ENCODE measurements around the gene DNAAF8.
"Not testable (repeated sequence)": the region's sequence is repeated elsewhere in the genome, so short reads cannot be mapped to it uniquely, and the experiment has no call there.

The DNAAF8 gene

DNA sequence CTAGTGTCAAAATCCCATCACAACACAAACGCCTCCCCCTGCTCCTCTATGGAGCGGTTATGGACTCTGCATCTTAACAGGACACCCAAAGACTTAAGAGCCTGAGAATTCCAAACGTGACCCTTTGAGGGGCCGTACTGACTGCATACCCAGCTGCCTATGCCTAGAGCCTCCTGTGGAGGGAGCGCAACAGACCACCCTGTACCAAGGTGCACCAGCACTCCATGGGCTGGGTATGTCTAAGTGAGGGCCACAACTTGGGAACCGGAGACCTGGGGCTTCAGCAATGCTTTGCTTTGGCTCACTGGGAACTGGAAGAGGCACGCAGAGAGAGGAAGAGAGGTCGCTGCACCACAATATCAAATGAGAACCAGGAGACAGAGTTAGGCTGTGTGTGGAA is 5.7 kb upstream of the DNAAF8 start:
- DNase-seq = no peak

DNA sequence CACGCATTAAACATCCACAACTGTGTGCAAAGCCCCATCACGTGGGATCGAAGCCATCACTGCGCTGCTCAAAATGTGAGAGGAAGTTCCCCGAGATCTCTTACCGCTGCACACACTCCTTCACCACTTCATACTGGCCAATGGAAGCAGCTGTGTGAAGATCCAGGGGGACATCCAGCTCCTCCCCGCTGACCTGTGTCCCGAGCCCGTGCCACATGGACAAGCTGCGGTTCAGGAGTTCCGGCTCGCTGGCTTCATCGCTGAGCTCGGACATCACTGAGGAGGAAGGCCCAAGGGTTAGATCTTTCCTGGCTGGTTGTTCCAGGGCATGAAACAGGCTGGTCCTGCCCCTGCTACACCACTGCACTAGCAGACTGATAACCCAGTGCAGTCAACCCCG is 4.5 kb upstream of the DNAAF8 start:
- no peak for DNase-seq

GRCh38 chr16:4733211-4733742 is 1.1 kb upstream of the DNAAF8 start:
- no peak for DNase-seq

GRCh38 chr16:4733747-4734062 is 632 bp upstream of the DNAAF8 start:
- DNase-seq = peak; percentile 38

DNA sequence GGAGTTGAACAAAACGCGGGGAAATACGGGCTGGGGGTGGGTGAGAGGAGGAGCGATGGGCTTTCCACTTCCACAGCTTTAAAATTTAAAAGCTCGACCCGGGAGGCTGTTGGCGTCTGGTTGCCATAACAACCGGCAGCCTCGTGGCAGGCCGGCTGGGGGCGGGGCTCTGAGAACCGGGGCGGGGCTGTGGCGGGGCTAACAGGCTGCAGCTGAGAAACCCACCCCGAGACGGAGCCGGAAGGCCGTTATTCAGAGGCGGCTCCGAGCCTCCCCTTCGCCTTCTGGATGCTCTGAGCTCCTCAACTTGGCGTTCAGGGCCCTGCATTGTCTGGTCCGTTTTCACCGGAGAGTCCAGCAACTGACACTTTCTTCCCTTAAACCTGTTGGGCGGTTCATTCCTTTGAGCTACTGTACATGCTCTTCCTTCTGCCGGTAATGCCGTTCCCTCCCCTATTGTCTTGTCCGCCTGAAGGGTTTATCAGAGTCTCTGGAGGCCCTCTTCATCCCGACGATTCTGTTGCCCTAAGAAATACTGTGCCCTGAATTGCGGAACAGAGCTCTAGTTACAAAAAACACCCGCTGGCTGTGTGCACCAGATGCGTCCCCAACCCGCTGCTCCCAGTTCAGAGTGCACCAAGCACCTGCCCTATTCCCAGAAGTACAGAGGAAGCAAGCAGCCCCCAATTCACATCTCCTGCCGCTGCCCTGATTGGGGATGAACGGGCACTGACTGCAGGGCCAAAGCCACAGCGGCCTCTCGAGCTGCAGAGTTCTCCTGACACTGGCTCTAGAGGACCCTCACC is 596 bp downstream of the DNAAF8 start:
- peak; percentile 91 for DNase-seq

DNA sequence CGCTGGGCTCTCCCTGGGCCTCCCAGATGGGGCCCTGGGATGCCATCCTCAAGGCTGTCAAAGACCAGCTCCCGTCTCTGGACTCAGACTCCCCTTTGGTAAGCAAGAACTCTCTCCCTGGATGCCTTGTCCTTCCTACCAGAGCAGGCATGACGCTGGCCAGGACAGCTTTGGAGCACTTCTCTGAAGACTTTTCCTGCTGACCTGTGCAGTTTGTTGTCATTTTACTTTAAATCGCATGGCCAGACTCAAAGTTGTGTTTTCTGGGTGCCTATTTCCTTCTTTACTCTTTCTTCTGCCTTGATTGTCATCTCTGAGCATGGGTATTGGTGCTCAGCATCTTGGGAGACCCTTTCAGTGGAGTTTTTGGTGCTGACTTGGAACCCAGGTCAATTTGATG is 2.2 kb downstream of the DNAAF8 start:
- no peak for DNase-seq

GRCh38 chr16:4737545-4737944 is 3.2 kb downstream of the DNAAF8 start:
- DNase-seq = no peak

DNA sequence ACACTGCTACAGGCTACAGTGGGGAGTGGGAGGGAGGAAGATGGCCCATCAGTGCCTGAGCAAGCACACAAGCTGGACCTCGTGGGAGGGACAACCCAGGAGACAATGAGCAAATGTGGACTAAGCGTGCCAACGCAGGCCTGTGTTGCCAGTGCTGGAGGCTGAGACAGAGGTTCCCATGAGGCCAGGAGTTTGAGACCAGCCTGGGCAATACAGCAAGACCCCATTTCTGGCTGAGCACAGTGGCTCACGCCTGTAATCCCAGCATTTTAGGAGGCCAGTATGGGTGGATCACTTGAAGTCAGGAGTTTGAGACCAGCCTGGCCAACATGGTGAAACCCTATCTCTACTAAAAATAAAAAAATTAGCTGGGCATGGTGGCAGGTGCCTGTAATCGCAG is 4.0 kb downstream of the DNAAF8 start:
- DNase-seq = not testable (repeated sequence)

DNA sequence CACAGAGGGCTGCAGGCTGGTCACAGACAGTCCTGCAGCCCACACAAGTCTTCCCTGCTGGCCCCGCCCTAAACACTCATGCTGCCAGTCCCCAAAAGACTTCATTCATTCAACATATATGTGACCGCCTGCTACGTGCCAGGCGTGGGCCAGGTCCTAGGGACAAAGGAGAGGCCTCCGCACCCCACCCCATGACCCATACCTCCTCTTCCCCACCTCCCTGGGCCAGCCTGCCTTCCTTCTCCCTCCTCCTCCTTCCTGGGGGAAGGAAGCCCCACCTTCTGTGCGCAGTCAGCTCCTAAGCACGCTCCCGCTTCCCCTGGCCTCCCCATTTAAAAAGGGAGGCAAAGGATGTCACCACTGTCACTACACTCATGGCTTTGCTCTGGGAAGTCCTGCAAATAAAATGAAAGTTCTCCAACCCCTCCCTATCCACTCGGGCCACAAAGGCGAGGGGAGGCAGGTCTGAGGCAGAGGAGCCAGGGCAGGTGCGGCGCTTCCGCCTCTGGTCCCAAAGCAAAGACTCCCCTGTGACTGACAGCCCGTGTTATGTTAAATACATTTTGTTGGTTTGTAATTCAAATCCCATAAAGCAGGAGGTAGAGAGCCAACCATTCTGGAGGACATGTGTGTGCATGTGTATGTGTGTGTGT is 9.0 kb downstream of the DNAAF8 start:
- DNase-seq = no peak

- no peak for DNase-seq
Measured at GRCh38 chr16:4744555-4745273, 10.4 kb downstream of the DNAAF8 start.

- DNase-seq = no peak
Measured at GRCh38 chr16:4745274-4745569, 10.9 kb downstream of the DNAAF8 start.

GRCh38 chr16:4746215-4746614 is 11.9 kb downstream of the DNAAF8 start:
- DNase-seq = no peak

- no peak for DNase-seq
Measured at GRCh38 chr16:4746991-4747574, 12.7 kb downstream of the DNAAF8 start.

- no peak for DNase-seq
Measured at GRCh38 chr16:4747906-4748681, 13.8 kb downstream of the DNAAF8 start.

- no peak for DNase-seq
Measured at GRCh38 chr16:4748682-4749411, 14.5 kb downstream of the DNAAF8 start.

GRCh38 chr16:4749700-4750257 is 15.4 kb downstream of the DNAAF8 start:
- DNase-seq = no peak

DNA sequence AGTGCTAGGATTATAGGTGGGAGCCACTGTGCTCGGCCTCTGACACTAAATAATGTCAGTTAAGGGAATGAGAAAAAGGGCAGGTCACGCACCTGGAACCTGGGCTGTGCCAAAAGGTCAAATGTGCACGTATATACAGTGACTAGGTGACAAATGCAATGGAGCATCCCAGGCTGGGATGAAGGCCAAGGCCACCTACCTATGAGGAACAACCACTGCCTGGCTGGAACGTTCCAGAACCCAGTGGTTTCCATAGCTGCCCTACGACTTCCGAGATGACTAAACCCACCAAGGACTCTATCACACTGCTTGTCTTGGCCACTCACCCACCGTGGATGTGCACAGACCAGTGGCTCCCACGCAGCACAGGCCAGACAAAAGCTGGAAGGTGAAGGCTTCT is 16.6 kb downstream of the DNAAF8 start:
- no peak for DNase-seq

GRCh38 chr16:4752351-4753100 is 18.2 kb downstream of the DNAAF8 start:
- no peak for DNase-seq

DNA sequence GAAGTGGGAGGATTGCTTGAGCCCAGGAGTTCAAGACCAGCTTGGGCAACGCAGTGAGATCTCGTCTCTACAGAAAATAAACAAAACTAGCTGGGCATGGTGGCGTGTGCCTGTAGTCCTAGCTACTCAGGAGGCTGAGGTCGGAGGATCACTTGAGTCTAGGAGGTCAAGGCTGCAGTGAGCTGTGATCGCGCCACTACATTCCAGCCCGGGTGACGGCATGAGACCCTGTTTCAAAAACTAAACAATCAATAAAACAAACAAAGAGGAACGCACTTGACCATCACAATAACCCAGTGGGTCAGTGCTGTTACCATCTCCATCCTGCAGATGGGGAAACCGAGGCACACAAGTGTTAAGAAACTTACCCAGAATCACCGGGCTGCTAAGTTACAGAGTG is 18.9 kb downstream of the DNAAF8 start:
- no peak for DNase-seq

DNA sequence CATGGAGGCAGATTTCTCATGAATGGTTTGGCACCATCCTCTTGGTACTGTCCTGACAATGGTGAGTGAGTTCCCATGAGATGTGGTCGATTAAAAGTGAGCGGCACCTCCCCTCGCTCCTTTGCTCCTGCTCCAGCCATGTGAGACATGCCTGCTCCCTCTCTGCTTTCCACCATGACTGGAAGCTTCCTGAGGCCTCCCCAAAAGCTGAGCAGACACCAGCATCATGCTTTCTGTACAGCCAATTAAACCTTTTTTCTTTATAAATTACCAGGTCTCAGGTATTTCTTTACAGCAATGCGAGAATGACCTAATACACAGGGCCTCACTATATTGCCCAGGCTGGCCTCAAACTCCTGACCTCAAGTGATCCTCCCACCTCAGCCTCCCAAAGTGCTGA is 20.5 kb downstream of the DNAAF8 start:
- DNase-seq = no peak

DNA sequence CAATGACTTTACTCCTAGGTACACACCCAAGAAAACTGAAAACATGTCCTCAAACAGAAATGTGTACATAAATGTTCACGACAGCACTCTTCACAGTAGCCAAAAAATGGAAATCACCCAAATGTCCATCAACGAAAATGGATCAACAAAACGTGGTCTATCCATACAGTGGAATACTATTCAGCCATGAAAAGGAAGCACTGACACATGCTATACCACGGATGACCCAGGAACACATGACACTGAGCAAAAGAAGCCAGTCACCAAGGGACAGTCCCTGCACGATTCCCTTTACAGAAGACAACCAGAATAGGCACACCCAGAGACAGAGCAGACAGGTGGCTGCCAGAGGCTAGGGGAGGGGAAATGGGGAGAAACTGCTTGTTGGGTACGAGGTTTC is 21.4 kb downstream of the DNAAF8 start:
- no peak for DNase-seq

Measured in stimulated activated naive CD4-positive, alpha-beta T cell treated with Interleukin-2 at 50 U/mL for 16 hours (primary cell).